DMS114 treated with DMSO at 0.1 percent for 48 hours (cell line): ENCODE data around the gene CFAP251.

Experiments used
- DNase-seq: peaks from one replicate; lab custom pipeline; 2025; ENCODE audit not compliant: unreplicated experiment; lab: John Stamatoyannopoulos, UW

Gene CFAP251

DNA sequence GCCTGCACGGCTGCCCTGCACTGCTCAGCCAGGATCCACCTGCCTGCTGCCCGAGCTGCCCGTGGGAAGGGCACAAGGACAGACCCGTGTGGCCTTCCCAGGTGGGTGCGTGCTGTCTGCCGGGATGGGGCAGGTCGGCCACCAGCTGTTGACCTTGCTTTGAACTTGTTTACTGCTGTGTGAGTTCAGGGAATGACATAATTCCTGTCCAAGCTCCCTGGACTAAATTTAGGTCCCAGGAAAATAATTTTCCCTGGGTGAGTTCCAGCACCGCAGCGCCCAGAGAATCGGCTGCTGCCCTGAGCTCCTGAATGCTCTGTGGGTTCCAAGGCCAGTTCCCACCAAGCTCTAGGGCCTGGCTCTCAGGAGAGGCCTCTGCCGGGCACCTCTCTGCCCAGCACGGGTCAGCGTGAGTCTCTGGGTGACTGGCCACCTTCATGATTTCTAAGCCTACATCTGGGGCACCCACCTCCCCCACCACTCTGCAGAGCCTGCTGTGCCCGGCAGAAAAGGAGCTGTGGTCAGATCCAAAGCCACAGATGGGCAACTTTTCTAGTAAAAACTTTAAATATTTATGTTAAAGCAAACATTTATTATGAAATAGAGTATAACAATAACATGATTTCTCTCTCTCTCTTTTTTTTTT lies 133.0 kb downstream of the CFAP251 start:
- DNase-seq: no peak

GRCh38 chr12:122052285-122052684 lies 133.9 kb downstream of the CFAP251 start:
- no peak for DNase-seq
